HEK293 (cell line): Measurements from ENCODE around the gene MACROD1.
A peak's percentile ranks its signal among the peaks of the same experiment; 100 is the strongest.

Source experiments
- BCL11A ChIP-seq: fragments of 450-650 bp; formaldehyde crosslinking; IDR thresholded peaks from 2 replicates; pipeline ENCODE4 v1.5.1; 2016; ENCODE audit warnings: low read depth, missing biosample characterization, missing genetic modification characterization
- GLI2 ChIP-seq: fragments of 450-650 bp; formaldehyde crosslinking; IDR thresholded peaks from 2 replicates; pipeline ENCODE4; 2017; ENCODE audit warnings: missing biosample characterization, missing genetic modification characterization, low read depth, borderline replicate concordance
- HIC1 ChIP-seq: fragments of 450-650 bp; formaldehyde crosslinking; IDR thresholded peaks from 2 replicates; pipeline ENCODE4 v1.5.1; 2016; ENCODE audit warnings: missing biosample characterization, missing genetic modification characterization
- HOXA7 ChIP-seq: sonication (generic); formaldehyde crosslinking; IDR thresholded peaks from 2 replicates; pipeline ENCODE4 v1.8.1; 2022; ENCODE audit warnings: missing genetic modification reagents, borderline replicate concordance
- HOXC10 ChIP-seq: sonication (generic); formaldehyde crosslinking; IDR thresholded peaks from 2 replicates; pipeline ENCODE4 v1.8.1; 2023; ENCODE audit warnings: mild to moderate bottlenecking, missing genetic modification reagents
- KLF1 ChIP-seq: fragments of 450-650 bp; formaldehyde crosslinking; IDR thresholded peaks from 2 replicates; pipeline ENCODE4 v1.5.1; 2016; ENCODE audit warnings: missing biosample characterization, missing genetic modification characterization
- KLF8 ChIP-seq: fragments of 450-650 bp; formaldehyde crosslinking; IDR thresholded peaks from 2 replicates; pipeline ENCODE4 v1.5.1; 2016; ENCODE audit warnings: missing biosample characterization, missing genetic modification characterization
- RBAK ChIP-seq: fragments of 450-650 bp; formaldehyde crosslinking; IDR thresholded peaks from 2 replicates; pipeline ENCODE4 v1.5.1; 2016; ENCODE audit warnings: missing biosample characterization, missing genetic modification characterization
- REST ChIP-seq: fragments of 450-650 bp; formaldehyde crosslinking; IDR thresholded peaks from 2 replicates; pipeline ENCODE4 v1.5.1; 2016; ENCODE audit warnings: missing biosample characterization, missing genetic modification characterization
- SCRT2 ChIP-seq: fragments of 450-650 bp; formaldehyde crosslinking; IDR thresholded peaks from 2 replicates; pipeline ENCODE4 v1.5.1; 2016; ENCODE audit warnings: missing biosample characterization, missing genetic modification characterization
- ZBTB48 ChIP-seq: fragments of 450-650 bp; formaldehyde crosslinking; IDR thresholded peaks from 2 replicates; pipeline ENCODE4 v1.5.1; 2016; ENCODE audit warnings: missing biosample characterization, missing genetic modification characterization
- ZEB2 ChIP-seq: fragments of 450-650 bp; formaldehyde crosslinking; IDR thresholded peaks from 2 replicates; pipeline ENCODE4 v1.5.1; 2016; ENCODE audit warnings: missing biosample characterization, missing genetic modification characterization
- ZIC2 ChIP-seq: fragments of 450-650 bp; formaldehyde crosslinking; IDR thresholded peaks from 2 replicates; pipeline ENCODE4 v1.5.1; 2016; ENCODE audit warnings: missing biosample characterization, missing genetic modification characterization
- ZNF121 ChIP-seq: fragments of 450-650 bp; formaldehyde crosslinking; IDR thresholded peaks from 2 replicates; pipeline ENCODE4 v1.5.1; 2016; ENCODE audit warnings: missing biosample characterization, missing genetic modification characterization
- ZNF2 ChIP-seq: fragments of 450-650 bp; formaldehyde crosslinking; IDR thresholded peaks from 2 replicates; pipeline ENCODE4 v1.5.1; 2016; ENCODE audit warnings: missing biosample characterization, missing genetic modification characterization
- ZNF239 ChIP-seq: fragments of 450-650 bp; formaldehyde crosslinking; IDR thresholded peaks from 2 replicates; pipeline ENCODE4 v1.5.1; 2016; ENCODE audit warnings: missing biosample characterization, missing genetic modification characterization
- ZNF24 ChIP-seq: fragments of 450-650 bp; formaldehyde crosslinking; IDR thresholded peaks from 2 replicates; pipeline ENCODE4 v1.5.1; 2016; ENCODE audit warnings: missing biosample characterization, missing genetic modification characterization
- ZNF335 ChIP-seq: fragments of 450-650 bp; formaldehyde crosslinking; conservative IDR thresholded peaks from 2 replicates; pipeline ENCODE4 v1.5.1; 2016; ENCODE audit warnings: missing biosample characterization, missing genetic modification characterization
- ZNF404 ChIP-seq: fragments of 450-650 bp; formaldehyde crosslinking; IDR thresholded peaks from 2 replicates; pipeline ENCODE4 v1.5.1; 2017; ENCODE audit warnings: missing biosample characterization, missing genetic modification characterization
- ZNF501 ChIP-seq: fragments of 450-650 bp; formaldehyde crosslinking; IDR thresholded peaks from 2 replicates; pipeline ENCODE4 v1.5.1; 2016; ENCODE audit warnings: missing biosample characterization, missing genetic modification characterization
- ZNF580 ChIP-seq: fragments of 450-650 bp; formaldehyde crosslinking; IDR thresholded peaks from 2 replicates; pipeline ENCODE4 v1.5.1; 2016; ENCODE audit warnings: missing biosample characterization, missing genetic modification characterization
- ZNF600 ChIP-seq: fragments of 450-650 bp; formaldehyde crosslinking; IDR thresholded peaks from 2 replicates; pipeline ENCODE4 v1.5.1; 2016; ENCODE audit warnings: missing biosample characterization, missing genetic modification characterization
- ZNF629 ChIP-seq: fragments of 450-650 bp; formaldehyde crosslinking; IDR thresholded peaks from 2 replicates; pipeline ENCODE4 v1.5.1; 2017; ENCODE audit warnings: missing biosample characterization, missing genetic modification characterization
- ZNF660 ChIP-seq: fragments of 450-650 bp; IDR thresholded peaks from 2 replicates; pipeline ENCODE4 v1.5.1; 2018; ENCODE audit warnings: missing biosample characterization, mild to moderate bottlenecking, missing genetic modification characterization
- ZNF777 ChIP-seq: fragments of 450-650 bp; formaldehyde crosslinking; IDR thresholded peaks from 2 replicates; pipeline ENCODE4 v1.5.1; 2017; ENCODE audit warnings: missing biosample characterization, missing genetic modification characterization, borderline replicate concordance
- ZNF785 ChIP-seq: fragments of 450-650 bp; formaldehyde crosslinking; IDR thresholded peaks from 2 replicates; pipeline ENCODE4 v1.5.1; 2016; ENCODE audit warnings: missing biosample characterization, missing genetic modification characterization
- ZNF843 ChIP-seq: fragments of 450-650 bp; formaldehyde crosslinking; IDR thresholded peaks from 2 replicates; pipeline ENCODE4 v1.5.1; 2016; ENCODE audit warnings: missing biosample characterization, missing genetic modification characterization
- TF ChIP-seq, protein P1 (sequence below): fragments of 450-650 bp; formaldehyde crosslinking; IDR thresholded peaks from 2 replicates; pipeline ENCODE4 v1.5.1; 2016; ENCODE audit warnings: missing biosample characterization, missing genetic modification characterization
- TF ChIP-seq, protein P2 (sequence below): fragments of 450-650 bp; formaldehyde crosslinking; IDR thresholded peaks from 2 replicates; pipeline ENCODE4 v1.5.1; 2016; ENCODE audit warnings: missing biosample characterization, missing genetic modification characterization
- TF ChIP-seq, protein P3 (sequence below): fragments of 450-650 bp; formaldehyde crosslinking; IDR thresholded peaks from 2 replicates; pipeline ENCODE4 v1.5.1; 2016; ENCODE audit warnings: missing biosample characterization, missing genetic modification characterization

The MACROD1 gene

GRCh38 chr11:64185175-64185692 is 19.3 kb upstream of the MACROD1 start (continued):
- TF ChIP-seq, protein P1, sequence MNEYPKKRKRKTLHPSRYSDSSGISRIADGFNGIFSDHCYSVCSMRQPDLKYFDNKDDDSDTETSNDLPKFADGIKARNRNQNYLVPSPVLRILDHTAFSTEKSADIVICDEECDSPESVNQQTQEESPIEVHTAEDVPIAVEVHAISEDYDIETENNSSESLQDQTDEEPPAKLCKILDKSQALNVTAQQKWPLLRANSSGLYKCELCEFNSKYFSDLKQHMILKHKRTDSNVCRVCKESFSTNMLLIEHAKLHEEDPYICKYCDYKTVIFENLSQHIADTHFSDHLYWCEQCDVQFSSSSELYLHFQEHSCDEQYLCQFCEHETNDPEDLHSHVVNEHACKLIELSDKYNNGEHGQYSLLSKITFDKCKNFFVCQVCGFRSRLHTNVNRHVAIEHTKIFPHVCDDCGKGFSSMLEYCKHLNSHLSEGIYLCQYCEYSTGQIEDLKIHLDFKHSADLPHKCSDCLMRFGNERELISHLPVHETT (tag by site-specific recombination) = peak; percentile 20; the same call in 1 of the 2 replicates
- TF ChIP-seq BCL11A (tag by site-specific recombination) (peak; percentile 78; the same call in 1 of the 2 replicates), ZNF843 (tag by site-specific recombination) (peak; percentile 29; the same call in 1 of the 2 replicates), ZNF660 (tag by site-specific recombination) (peak; percentile 91), HOXC10 (CRISPR knock-in tag) (0 out of 2 replicates have a peak, but pooled peaks have one; percentile 70), ZNF501 (peak; percentile 91), HOXA7 (CRISPR knock-in tag) (no peak), ZBTB48 (tag by site-specific recombination) (peak; percentile 70; the same call in 1 of the 2 replicates), KLF1 (peak; percentile 66), RBAK (no peak), ZNF404 (tag by site-specific recombination) (no peak), GLI2 (tag by site-specific recombination) (no peak), ZNF580 (tag by site-specific recombination) (0 out of 2 replicates have a peak, but pooled peaks have one; percentile 8), ZNF2 (tag by site-specific recombination) (peak; percentile 93), ZNF629 (tag by site-specific recombination) (peak; percentile 62), ZNF239 (tag by site-specific recombination) (0 out of 2 replicates have a peak, but pooled peaks have one; percentile 65), HIC1 (no peak), ZNF335 (peak; percentile 92), ZNF121 (peak; percentile 28; the same call in 1 of the 2 replicates), ZNF600 (tag by site-specific recombination) (peak; percentile 95), ZEB2 (tag by site-specific recombination) (peak; percentile 65), ZNF24 (tag by site-specific recombination) (peak; percentile 60; the same call in 1 of the 2 replicates), ZNF777 (tag by site-specific recombination) (no peak), ZIC2 (0 out of 2 replicates have a peak, but pooled peaks have one; percentile 7), KLF8 (tag by site-specific recombination) (peak; percentile 83), REST (peak; percentile 50; the same call in 1 of the 2 replicates), SCRT2 (tag by site-specific recombination) (no peak), ZNF785 (tag by site-specific recombination) (no peak)
- TF ChIP-seq, protein P2, sequence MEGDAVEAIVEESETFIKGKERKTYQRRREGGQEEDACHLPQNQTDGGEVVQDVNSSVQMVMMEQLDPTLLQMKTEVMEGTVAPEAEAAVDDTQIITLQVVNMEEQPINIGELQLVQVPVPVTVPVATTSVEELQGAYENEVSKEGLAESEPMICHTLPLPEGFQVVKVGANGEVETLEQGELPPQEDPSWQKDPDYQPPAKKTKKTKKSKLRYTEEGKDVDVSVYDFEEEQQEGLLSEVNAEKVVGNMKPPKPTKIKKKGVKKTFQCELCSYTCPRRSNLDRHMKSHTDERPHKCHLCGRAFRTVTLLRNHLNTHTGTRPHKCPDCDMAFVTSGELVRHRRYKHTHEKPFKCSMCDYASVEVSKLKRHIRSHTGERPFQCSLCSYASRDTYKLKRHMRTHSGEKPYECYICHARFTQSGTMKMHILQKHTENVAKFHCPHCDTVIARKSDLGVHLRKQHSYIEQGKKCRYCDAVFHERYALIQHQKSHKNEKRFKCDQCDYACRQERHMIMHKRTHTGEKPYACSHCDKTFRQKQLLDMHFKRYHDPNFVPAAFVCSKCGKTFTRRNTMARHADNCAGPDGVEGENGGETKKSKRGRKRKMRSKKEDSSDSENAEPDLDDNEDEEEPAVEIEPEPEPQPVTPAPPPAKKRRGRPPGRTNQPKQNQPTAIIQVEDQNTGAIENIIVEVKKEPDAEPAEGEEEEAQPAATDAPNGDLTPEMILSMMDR (tag by site-specific recombination) = peak; percentile 64; the same call in 1 of the 2 replicates
- TF ChIP-seq, protein P3, sequence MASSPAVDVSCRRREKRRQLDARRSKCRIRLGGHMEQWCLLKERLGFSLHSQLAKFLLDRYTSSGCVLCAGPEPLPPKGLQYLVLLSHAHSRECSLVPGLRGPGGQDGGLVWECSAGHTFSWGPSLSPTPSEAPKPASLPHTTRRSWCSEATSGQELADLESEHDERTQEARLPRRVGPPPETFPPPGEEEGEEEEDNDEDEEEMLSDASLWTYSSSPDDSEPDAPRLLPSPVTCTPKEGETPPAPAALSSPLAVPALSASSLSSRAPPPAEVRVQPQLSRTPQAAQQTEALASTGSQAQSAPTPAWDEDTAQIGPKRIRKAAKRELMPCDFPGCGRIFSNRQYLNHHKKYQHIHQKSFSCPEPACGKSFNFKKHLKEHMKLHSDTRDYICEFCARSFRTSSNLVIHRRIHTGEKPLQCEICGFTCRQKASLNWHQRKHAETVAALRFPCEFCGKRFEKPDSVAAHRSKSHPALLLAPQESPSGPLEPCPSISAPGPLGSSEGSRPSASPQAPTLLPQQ (tag by site-specific recombination) = peak; percentile 85
